Upper lobe of left lung (tissue), 4 donors: ENCODE data around the gene TMEM79.

Experiments used
- CTCF ChIP-seq, 6 experiments: fragments of 450-650 bp in 4 of 6; fragments of 200-600 bp in 2 of 6; sonication (generic) in 2 of 6; IDR thresholded peaks; one replicate each; pipeline ENCODE4 v1.5.1; 2016 to 2019; ENCODE audit warnings: antibody characterized with exemption in 6 of 6
- EP300 ChIP-seq, 4 donors: sonication (generic); formaldehyde crosslinking; IDR thresholded peaks; one replicate each; pipeline ENCODE4 v1.5.1; 2017; ENCODE audit warnings: antibody characterized with exemption in 4 of 4, control low read depth in 2 of 4
- POLR2A ChIP-seq, 4 donors: fragments of 450-650 bp; IDR thresholded peaks; one replicate each; pipeline ENCODE4 v1.5.1; 2016 to 2017; ENCODE audit warnings: antibody characterized with exemption in 4 of 4, mild to moderate bottlenecking in 2 of 4

GRCh38 chr1:156246781-156247459 is 37.2 kb upstream of the TMEM79 start:
- TF ChIP-seq CTCF (IDR thresholded peaks at IDR 0.05), result no peak
- no peak for TF ChIP-seq POLR2A (IDR thresholded peaks at IDR 0.05)
- no peak for TF ChIP-seq EP300 (IDR thresholded peaks at IDR 0.05)
